ENCODE measurements around the gene NPIPB8.

DNA sequence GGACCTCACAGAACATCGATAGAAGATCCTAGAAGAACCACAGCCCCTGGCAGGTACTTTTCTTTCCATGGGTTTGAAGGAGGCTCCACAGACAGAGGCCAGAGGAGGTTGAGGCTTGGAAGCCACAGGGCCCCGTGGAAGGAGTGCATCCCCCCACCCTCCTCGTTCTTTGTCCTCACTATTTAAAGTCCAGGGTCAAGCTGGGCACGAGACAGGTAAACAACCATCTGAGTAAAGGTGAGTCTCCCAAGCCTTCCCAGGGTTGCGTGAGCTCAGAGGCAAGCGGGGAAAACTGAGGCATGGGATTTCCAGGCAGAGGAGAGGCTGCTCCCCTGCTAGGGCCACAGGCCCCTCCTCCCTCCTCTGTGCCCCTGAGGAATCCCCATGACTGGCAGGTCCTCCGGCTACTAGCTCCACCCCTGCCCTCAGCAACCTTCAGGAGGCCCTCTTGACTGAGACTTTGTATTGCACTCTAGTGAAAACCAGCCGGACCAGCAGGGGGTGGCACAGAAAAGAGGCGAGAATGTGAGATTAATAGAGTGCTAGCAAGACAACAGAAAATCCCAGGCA, 40.1 kb upstream of the NPIPB8 start:
- TF ChIP-seq, protein P1, sequence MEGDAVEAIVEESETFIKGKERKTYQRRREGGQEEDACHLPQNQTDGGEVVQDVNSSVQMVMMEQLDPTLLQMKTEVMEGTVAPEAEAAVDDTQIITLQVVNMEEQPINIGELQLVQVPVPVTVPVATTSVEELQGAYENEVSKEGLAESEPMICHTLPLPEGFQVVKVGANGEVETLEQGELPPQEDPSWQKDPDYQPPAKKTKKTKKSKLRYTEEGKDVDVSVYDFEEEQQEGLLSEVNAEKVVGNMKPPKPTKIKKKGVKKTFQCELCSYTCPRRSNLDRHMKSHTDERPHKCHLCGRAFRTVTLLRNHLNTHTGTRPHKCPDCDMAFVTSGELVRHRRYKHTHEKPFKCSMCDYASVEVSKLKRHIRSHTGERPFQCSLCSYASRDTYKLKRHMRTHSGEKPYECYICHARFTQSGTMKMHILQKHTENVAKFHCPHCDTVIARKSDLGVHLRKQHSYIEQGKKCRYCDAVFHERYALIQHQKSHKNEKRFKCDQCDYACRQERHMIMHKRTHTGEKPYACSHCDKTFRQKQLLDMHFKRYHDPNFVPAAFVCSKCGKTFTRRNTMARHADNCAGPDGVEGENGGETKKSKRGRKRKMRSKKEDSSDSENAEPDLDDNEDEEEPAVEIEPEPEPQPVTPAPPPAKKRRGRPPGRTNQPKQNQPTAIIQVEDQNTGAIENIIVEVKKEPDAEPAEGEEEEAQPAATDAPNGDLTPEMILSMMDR (conservative IDR thresholded peaks at IDR 0.05), result no peak
- no peak for TF ChIP-seq ZFX (IDR thresholded peaks at IDR 0.05)

All from C4-2B (cell line).